T47D (cell line): ENCODE measurements around the gene ZBTB17.
"Not testable (repeated sequence)": the region's sequence is repeated elsewhere in the genome, so short reads cannot be mapped to it uniquely, and the experiment has no call there.

Experiments used
- DNase-seq, 2 experiments: peaks; one replicate each; pipeline versions ENCODE4 v3.0.0 to v3.0.0-alpha.2; 2011 to 2012; ENCODE audit warnings: low read depth in 1 of 2, low spot score in 1 of 2
- JUND ChIP-seq: IDR thresholded peaks from 2 replicates; pipeline ENCODE4 v1.6.1; 2012; ENCODE audit warnings: low read depth
- in situ Hi-C: cut with HindIII; loops from 2 replicates; pipeline ENCODE4 v1.10.0; 2016; ENCODE audit warnings: low sequenced_read_pairs, low pct_unique_long_range_greater_than_20kb

ZBTB17 gene

GRCh38 chr1:15935056-15935950 is 40.6 kb downstream of the ZBTB17 start:
- DNase-seq: no peak
- TF ChIP-seq JUND: no peak
- in situ Hi-C loops: no loop called here

GRCh38 chr1:15934211-15935055 is 41.5 kb downstream of the ZBTB17 start:
- no peak for TF ChIP-seq JUND
- in situ Hi-C loops: no loop called here
- DNase-seq: no peak

- no peak for TF ChIP-seq JUND
- DNase-seq: no peak
- in situ Hi-C loops: no loop called here
Measured at GRCh38 chr1:15933684-15934083, 42.2 kb downstream of the ZBTB17 start.

GRCh38 chr1:15932612-15933011 is 43.3 kb downstream of the ZBTB17 start:
- no peak for TF ChIP-seq JUND

GRCh38 chr1:15931884-15932283 is 44.0 kb downstream of the ZBTB17 start:
- in situ Hi-C loops: no loop called here
- no peak for DNase-seq
- no peak for TF ChIP-seq JUND

More at GRCh38 chr1:15932612-15933011, 43.3 kb downstream of the ZBTB17 start:
- in situ Hi-C loops: no loop called here
- no peak for DNase-seq

GRCh38 chr1:15931401-15931800 is 44.5 kb downstream of the ZBTB17 start:
- no peak for DNase-seq
- in situ Hi-C loops: no loop called here
- no peak for TF ChIP-seq JUND

GRCh38 chr1:15928971-15929965 is 46.6 kb downstream of the ZBTB17 start:
- in situ Hi-C loops: no loop called here
- DNase-seq: no peak
- TF ChIP-seq JUND: no peak

GRCh38 chr1:15926448-15926847 is 49.5 kb downstream of the ZBTB17 start:
- in situ Hi-C loops: not testable (repeated sequence)

GRCh38 chr1:15923241-15923640 is 52.7 kb downstream of the ZBTB17 start:
- no peak for DNase-seq
- in situ Hi-C loops: no loop called here
- no peak for TF ChIP-seq JUND

More at GRCh38 chr1:15926448-15926847, 49.5 kb downstream of the ZBTB17 start:
- not testable (repeated sequence) for DNase-seq

- in situ Hi-C loops: no loop called here
- DNase-seq: no peak
- TF ChIP-seq JUND: no peak
Measured at GRCh38 chr1:15918962-15919715, 56.8 kb downstream of the ZBTB17 start.

- DNase-seq: no peak
- TF ChIP-seq JUND: no peak
- in situ Hi-C loops: no loop called here
Measured at GRCh38 chr1:15916916-15917315, 59.0 kb downstream of the ZBTB17 start.

- TF ChIP-seq JUND: no peak
- no peak for DNase-seq
- in situ Hi-C loops: no loop called here
Measured at GRCh38 chr1:15916417-15916816, 59.5 kb downstream of the ZBTB17 start.
